Spleen (tissue), 11 donors: ENCODE results near the gene SLC29A2. TPM values are rescaled to one million over a fixed set of nuclear protein-coding genes. Genes with fewer than 3 reads are reported as not detected.

ENCODE experiments used
- DNase-seq: peaks from one replicate; pipeline ENCODE4 v3.0.0-alpha.2; 2020
- H3K27ac ChIP-seq, 8 donors: fragments of 200-600 bp; sonication (generic) in 7 of 8; 1 replicate in 4 of 8; 2 replicates in 4 of 8; pipeline versions ENCODE4 v1.5.0 to v1.8.0; 2016 to 2021; ENCODE audit warnings: inconsistent platforms in 4 of 8, mild to moderate bottlenecking in 4 of 8, moderate library complexity in 1 of 8
- H3K27me3 ChIP-seq, 7 donors: fragments of 200-600 bp; sonication (generic) in 6 of 7; replicated peaks in 1 of 7; 1 replicate in 4 of 7; 2 replicates in 3 of 7; pipeline versions ENCODE4 v1.5.0 to v1.8.0; 2016 to 2021; ENCODE audit warnings: inconsistent platforms in 3 of 7, mild to moderate bottlenecking in 1 of 7
- H3K36me3 ChIP-seq, 6 donors: fragments of 200-600 bp; sonication (generic) in 5 of 6; 1 replicate in 4 of 6; 2 replicates in 2 of 6; pipeline versions ENCODE4 v1.5.0 to v1.8.0; 2016 to 2021; ENCODE audit warnings: inconsistent platforms in 2 of 6
- H3K4me1 ChIP-seq, 6 donors: fragments of 200-600 bp; sonication (generic) in 5 of 6; 1 replicate in 3 of 6; 2 replicates in 3 of 6; pipeline versions ENCODE4 v1.5.0 to v1.8.0; 2016 to 2021; ENCODE audit warnings: inconsistent platforms in 3 of 6
- H3K4me3 ChIP-seq, 8 donors: fragments of 200-600 bp; sonication (generic) in 7 of 8; 1 replicate in 4 of 8; 2 replicates in 4 of 8; pipeline versions ENCODE4 v1.5.0 to v1.8.0; 2016 to 2021; ENCODE audit warnings: inconsistent platforms in 4 of 8, mild to moderate bottlenecking in 4 of 8, moderate library complexity in 2 of 8
- H3K9me3 ChIP-seq, 8 donors: fragments of 200-600 bp; sonication (generic) in 7 of 8; 1 replicate in 4 of 8; 2 replicates in 4 of 8; pipeline versions ENCODE4 v1.5.0 to v1.8.0; 2016 to 2021; ENCODE audit warnings: inconsistent platforms in 4 of 8
- CTCF ChIP-seq, 11 experiments: fragments of 200-600 bp in 7 of 11; fragments of 450-650 bp in 4 of 11; sonication (generic) in 4 of 11; IDR thresholded peaks in 8 of 11; conservative IDR thresholded peaks in 3 of 11; 1 replicate in 7 of 11; 2 replicates in 4 of 11; pipeline versions ENCODE4 v1.4.0 to v1.8.0; 2016 to 2021; ENCODE audit warnings: antibody characterized with exemption in 11 of 11, inconsistent platforms in 4 of 11, mild to moderate bottlenecking in 1 of 11
- POLR2A ChIP-seq, 3 donors: fragments of 450-650 bp; IDR thresholded peaks; one replicate each; pipeline ENCODE4 v1.5.1; 2017; ENCODE audit warnings: antibody characterized with exemption in 3 of 3, mild to moderate bottlenecking in 1 of 3
- POLR2AphosphoS5 ChIP-seq, 3 donors: sonication (generic); formaldehyde crosslinking; IDR thresholded peaks; one replicate each; pipeline ENCODE4 v1.5.1; 2017; ENCODE audit warnings: antibody characterized with exemption in 3 of 3
- WGBS, 5 donors: extraction: QIAGEN DNeasy Blood & Tissue Kit in 3 of 5; methylation state at CpG; one replicate each; pipeline versions ENCODE4 v1.1.5 to v1.1.7; 2013 to 2018; 5-methylcytosine and 5-hydroxymethylcytosine counted together
- intact Hi-C: fragments of 100-400 bp; cut with DNase I; formaldehyde crosslinking; loops from one replicate; pipeline ENCODE4 v1.15.0; 2023; ENCODE audit warnings: low total_unique reads
- polyA plus RNA-seq, 3 donors: library from polyadenylated mRNA; stranded (reverse); fragments of 200-250 nt; gene quantifications; one replicate each; pipeline ENCODE4 v1.2.1, GENCODE V29; 2013
- total RNA-seq, 7 donors: library from RNA; depleted of rRNA in 3 of 7; stranded (reverse); fragments of >200 nt in 3 of 7; fragmentation: NEBNext Ultra II Directional in 4 of 7; extraction: Animal tissue kit (Norgen Biotek cat#: 25700) in 4 of 7; gene quantifications; one replicate each; pipeline versions ENCODE4 v1.1.0 to v1.2.1, GENCODE V29; 2016 to 2021
- donor health status: healthy with polysubstance abuse.
- donor health status: DM: no; HTN: no; CAD: no; lungs with moderate emphysema.
- donor health status: DM: no; HTN: no; CAD: no.
- donor health status: Bipolar disorder and iron deficiency.
- donor health status: healthy.
- donor health status: DM: no; HTN: no; CAD: no.
- donor health status: DM: yes; HTN: yes; CAD: no.

The SLC29A2 gene
- total and polyA plus RNA-seq, 10 donors, result 1.9 to 8.4 (median 4.5) TPM

- peaks cover 7 to 80% (median 55%) of the 10 kb centered on the region in 6 donors for H3K36me3 ChIP-seq
- DNase-seq, result peak; percentile 87
- WGBS, 5 donors, result 10 to 23% (median 14%) methylated on average over 19 to 22 of the region's 22 CpGs
Observed at GRCh38 chr11:66336234-66337102, 35.1 kb downstream of the SLC29A2 start, which contains the start of gene RIN1. TSS of gene RIN1 (minus strand) at chr11:66336434. CDS start at chr11:66336402, 32 bp downstream.

GRCh38 chr11:66335531-66336233 is 35.9 kb downstream of the SLC29A2 start:
- Histone ChIP-seq H3K27me3 (peaks cover 0 to 11% (median 0%) of the 10 kb centered on the region in 7 donors), H3K4me1 (peaks cover 11 to 43% (median 33%) of the 10 kb centered on the region in 6 donors), H3K9me3 (no peaks in the 10 kb centered on the region), H3K36me3 (peaks cover 5 to 75% (median 47%) of the 10 kb centered on the region in 6 donors), H3K27ac (peak overlapping the region; percentile 52 to 85 (median 72)), H3K4me3 (peak overlapping the region; percentile 31 to 75 (median 52))
- WGBS, 5 donors, result 12 to 21% (median 18%) methylated on average over 10 to 35 of the region's 35 CpGs
- no peak for TF ChIP-seq POLR2A (IDR thresholded peaks at IDR 0.05)
- no peak for TF ChIP-seq POLR2AphosphoS5 (IDR thresholded peaks at IDR 0.05)
- no peak for TF ChIP-seq CTCF (IDR thresholded peaks at IDR 0.05 in 8 of 11, conservative IDR thresholded peaks at IDR 0.05 in 3 of 11)
- DNase-seq, result peak; percentile 80
- intact Hi-C loops, result no loop called here

More at GRCh38 chr11:66336234-66337102, 35.1 kb downstream of the SLC29A2 start, which contains the start of gene RIN1:
- H3K9me3 ChIP-seq, result no peaks in the 10 kb centered on the region
- peaks cover 11 to 43% (median 33%) of the 10 kb centered on the region in 6 donors for H3K4me1 ChIP-seq
- peaks cover 0 to 11% (median 0%) of the 10 kb centered on the region in 7 donors for H3K27me3 ChIP-seq
- intact Hi-C loops, result no loop called here
- peak within 1 kb of the TSS; percentile 31 to 75 (median 52) for H3K4me3 ChIP-seq
- TF ChIP-seq POLR2A (IDR thresholded peaks at IDR 0.05) (no peak), POLR2AphosphoS5 (IDR thresholded peaks at IDR 0.05) (peak; percentile 68 to 79 (median 71)), CTCF (IDR thresholded peaks at IDR 0.05 in 8 of 11, conservative IDR thresholded peaks at IDR 0.05 in 3 of 11) (peak in 7 of 11 experiments; percentile 19 to 41 (median 28))
- H3K27ac ChIP-seq, result peak within 1 kb of the TSS; percentile 52 to 85 (median 72)

DNA sequence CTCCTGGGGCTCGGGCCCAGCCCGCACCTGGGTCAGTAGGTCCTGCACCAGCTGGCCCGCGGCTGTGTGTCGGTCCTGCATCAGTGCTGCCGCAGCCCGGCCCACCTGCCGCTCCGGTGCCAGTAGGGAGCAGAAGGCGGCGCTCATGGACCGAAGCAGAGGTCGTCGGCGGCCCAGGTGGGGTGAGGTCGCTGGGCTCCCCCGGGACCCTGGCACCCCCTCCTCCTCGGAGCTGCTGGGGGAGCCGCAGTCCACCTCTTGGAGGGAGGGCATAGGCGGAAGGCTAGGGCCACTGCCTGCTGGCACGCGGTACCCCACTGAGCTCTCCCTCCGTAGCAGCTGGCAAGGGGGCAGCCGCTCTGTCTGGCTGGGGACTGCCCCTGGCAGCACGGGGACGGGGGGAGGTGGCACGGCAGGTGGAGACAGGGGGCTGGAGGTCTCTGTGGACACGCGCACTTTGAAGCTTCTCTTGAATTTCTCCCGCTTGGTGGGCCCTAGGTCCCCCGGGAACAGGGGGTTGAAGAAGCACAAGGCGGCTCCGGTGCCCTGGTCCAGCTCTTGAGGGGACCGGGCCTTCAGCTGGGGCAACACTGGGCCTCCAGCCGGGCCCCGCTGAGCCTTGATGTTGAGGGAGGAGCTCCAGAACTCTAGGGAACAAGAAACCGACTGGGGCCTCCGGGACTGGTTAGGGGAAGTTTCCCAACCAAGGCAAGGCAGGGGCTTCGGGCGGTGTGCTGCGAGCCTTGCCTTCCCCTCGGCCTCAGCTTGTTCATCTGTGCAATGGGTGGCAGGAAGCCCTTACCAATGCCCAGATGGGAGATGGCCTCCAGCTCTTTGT is 36.7 kb downstream of the SLC29A2 start:
- 66 to 88% (median 81%) methylated on average over 24 to 42 of the region's 42 CpGs for WGBS, 5 donors
- H3K27ac ChIP-seq, result peak overlapping the region in 3 of 8 donors; percentile 66 to 85 (median 83)
- peak; percentile 69 for DNase-seq
- H3K9me3 ChIP-seq, result no peaks in the 10 kb centered on the region
- H3K4me1 ChIP-seq, result peaks cover 11 to 48% (median 36%) of the 10 kb centered on the region in 6 donors
- TF ChIP-seq POLR2AphosphoS5 (IDR thresholded peaks at IDR 0.05) (no peak), POLR2A (IDR thresholded peaks at IDR 0.05) (no peak), CTCF (IDR thresholded peaks at IDR 0.05 in 8 of 11, conservative IDR thresholded peaks at IDR 0.05 in 3 of 11) (no peak)
- peak overlapping the region in 7 of 8 donors; percentile 2 to 75 (median 54) for H3K4me3 ChIP-seq
- intact Hi-C loops, result no loop called here
- H3K27me3 ChIP-seq, result peaks cover 0 to 11% (median 0%) of the 10 kb centered on the region in 7 donors
- peaks cover 0 to 67% (median 39%) of the 10 kb centered on the region in 6 donors for H3K36me3 ChIP-seq
